Activated naive CD8-positive, alpha-beta T cell treated with anti-CD3 and anti-CD28 coated beads, Interleukin-2, amount 50 U/mL, for 16 hours (primary cell): Measurements from ENCODE around the gene DYNC1I1.

Source experiments
- DNase-seq: peaks from one replicate; pipeline ENCODE4 v3.0.0-alpha.2; 2020; ENCODE audit warnings: low read depth, low spot score

The DYNC1I1 gene

DNA sequence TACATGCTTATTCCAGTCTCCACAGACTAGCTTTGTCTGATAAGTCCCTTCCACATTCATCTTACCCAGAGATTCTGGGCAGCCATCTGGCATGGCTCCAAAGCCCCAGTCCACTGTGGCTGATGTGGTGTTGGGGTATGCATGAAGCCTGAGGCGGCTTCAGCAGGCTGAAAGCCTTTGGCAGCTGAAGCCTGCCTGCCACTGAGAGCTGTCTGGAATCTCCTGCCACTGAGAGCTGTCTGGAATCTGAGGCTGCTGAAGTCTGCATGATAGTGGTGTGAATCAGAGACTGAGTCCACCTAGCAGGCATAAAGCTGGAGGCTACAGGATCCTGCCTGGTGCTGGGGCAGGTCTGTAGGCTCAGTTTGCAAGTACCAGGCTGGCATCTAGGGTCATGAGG, 87.1 kb downstream of the DYNC1I1 start:
- DNase-seq = no peak

- DNase-seq = no peak
Measured at GRCh38 chr7:95861041-95861440, 88.7 kb downstream of the DYNC1I1 start.

GRCh38 chr7:95863623-95864022, 91.3 kb downstream of the DYNC1I1 start:
- DNase-seq = no peak

GRCh38 chr7:95865716-95866371, 93.5 kb downstream of the DYNC1I1 start:
- no peak for DNase-seq

DNA sequence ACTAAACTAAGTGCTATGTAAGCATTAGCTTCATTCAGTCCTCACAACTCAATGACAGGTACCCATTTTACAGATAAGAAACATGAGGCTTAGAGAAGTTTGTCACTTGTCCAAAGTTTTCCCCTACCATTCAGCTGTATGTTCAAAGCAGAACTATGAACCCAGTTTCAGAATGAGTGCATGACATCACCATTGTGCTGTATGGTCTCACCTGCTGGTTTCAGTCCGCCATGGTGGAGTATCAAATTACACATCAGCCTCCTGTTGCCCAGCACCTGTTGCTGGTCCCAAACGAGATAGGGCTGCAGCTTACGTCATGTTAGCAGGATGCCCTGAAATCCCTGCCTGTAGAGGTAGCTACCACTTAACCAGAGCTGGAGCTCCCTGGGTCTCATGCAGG, 95.0 kb downstream of the DYNC1I1 start:
- DNase-seq = no peak

- DNase-seq = no peak
Measured at GRCh38 chr7:95871075-95871848, 98.9 kb downstream of the DYNC1I1 start.

DNA sequence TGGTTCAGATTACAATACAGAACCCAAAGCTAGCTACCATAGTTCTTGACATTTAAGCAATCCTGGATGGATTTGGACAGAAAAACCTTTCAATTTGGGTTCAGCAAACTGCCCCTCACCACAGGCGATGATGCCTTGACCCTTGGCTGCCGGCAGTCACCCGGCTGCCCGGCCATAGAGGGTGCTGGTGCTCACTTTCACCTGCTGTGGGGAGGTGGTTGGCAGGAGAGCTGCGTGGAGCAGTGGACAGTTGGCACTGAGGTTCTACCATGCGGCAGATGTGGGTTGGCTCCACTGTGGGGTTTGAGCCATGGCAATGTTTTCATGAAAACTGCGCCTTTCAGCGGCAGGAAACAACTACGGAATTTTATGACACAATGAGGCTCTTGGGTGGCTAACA, 99.5 kb downstream of the DYNC1I1 start:
- DNase-seq = no peak

DNA sequence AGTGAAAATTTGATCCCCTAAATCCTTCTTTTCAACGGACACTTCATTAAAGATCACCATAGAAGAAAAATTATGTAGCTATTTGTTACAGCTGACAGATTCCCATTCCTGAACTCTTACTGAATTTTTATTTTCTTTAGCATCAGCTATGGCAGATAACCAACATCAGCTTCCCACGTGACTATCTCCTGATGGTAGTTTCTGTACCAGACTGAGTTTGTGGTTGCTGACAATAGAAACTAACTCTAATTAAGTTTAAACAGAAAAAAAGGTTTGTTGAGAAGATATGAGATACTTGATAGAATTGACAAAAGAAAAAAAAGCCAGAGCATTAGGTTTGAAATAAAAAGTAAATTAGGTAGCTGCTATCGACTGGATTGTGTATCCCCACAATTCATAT, 101.8 kb downstream of the DYNC1I1 start:
- no peak for DNase-seq

DNA sequence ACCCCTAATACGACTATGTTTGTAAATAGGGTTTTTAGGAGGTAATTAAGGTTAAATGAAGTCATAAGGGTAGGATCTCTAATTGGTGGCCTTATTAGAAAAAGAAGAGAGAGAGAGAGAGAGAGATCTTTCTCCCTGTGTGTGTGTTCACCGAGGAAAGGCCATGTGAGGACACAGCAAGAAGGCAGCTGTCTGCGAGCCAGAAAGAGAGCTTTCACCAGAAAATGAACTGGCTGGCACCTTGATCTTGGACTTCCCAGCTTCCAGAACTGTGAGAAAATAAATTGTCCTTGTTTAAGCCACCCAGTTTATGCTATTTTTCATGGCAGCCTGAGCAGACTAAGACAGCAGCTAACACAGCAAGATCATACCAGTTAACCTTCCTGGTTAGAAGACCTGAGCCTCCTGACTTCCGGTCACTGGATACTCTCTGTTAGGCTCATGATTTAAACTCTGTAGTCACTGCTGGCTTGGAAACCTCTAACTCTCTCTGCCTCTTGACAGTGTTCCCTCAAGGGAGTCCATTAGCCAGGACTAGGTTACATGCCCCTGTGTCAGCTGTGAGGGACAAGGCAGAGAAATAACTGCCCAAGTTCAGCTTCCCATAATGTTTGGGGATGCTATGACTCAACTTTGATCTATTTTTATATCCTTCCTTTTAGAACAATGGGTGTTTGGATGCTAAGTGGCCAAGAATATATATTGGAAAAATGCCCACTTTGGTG, 102.3 kb downstream of the DYNC1I1 start:
- DNase-seq = no peak

DNA sequence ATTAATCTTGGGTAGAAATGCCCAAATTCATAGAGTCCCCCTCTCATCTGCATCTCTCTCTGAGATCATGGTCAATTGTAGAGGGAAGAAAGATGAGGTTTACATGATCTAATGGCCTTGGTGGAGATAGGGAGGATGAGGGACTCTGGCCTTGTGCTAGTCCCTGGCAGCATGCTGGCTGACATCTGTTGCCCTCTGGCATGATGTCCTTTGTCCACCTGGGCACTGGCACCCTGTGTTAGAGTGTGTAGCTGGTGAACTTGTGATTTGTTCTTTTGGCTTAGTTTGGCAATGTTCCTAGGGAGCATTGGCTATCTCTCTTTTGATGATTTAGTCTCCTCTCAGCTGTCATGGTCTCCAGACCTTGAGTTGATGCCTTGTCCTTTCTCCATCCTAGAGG, 103.2 kb downstream of the DYNC1I1 start:
- DNase-seq = no peak

DNA sequence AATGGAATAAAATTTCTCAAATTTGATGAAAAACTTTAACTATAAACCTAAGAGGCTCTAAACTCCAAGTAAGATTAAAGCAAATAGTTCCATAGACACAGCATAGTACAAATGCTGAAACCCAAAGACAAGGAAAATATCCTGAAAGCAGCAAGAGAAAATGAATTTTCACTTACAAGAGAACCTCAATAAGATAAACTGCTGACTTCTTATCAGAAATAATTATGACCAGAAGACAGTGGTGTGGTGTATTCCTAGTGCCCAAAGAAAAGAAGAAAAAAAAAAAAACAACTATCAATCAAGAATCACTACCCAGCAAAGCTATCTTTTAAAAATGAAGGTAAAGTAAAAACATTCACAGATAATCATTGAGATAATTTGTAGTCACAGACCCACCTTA, 106.3 kb downstream of the DYNC1I1 start:
- no peak for DNase-seq

GRCh38 chr7:95881597-95881996, 109.2 kb downstream of the DYNC1I1 start:
- no peak for DNase-seq

GRCh38 chr7:95883217-95883616, 110.9 kb downstream of the DYNC1I1 start:
- no peak for DNase-seq

- no peak for DNase-seq
Measured at GRCh38 chr7:95886501-95887090, 114.2 kb downstream of the DYNC1I1 start.

DNA sequence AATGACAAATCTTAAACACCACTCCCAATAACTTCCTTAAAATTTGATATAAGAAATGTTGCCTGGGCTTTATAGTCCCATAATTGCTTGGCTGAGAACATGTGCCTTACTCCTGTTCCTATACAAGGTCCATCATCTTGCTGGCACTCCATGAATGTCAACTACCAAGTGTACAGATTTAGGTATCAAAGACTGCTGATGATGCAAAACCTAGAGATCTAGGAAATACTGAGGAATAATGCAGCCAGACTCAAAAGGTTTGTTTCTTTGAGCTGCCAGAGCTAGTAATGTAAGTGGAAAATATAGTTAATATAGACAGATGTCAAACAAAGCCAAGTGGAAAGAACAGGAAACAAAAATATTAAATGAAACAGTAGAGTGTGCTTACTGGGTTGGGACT, 121.1 kb downstream of the DYNC1I1 start:
- DNase-seq = no peak

DNA sequence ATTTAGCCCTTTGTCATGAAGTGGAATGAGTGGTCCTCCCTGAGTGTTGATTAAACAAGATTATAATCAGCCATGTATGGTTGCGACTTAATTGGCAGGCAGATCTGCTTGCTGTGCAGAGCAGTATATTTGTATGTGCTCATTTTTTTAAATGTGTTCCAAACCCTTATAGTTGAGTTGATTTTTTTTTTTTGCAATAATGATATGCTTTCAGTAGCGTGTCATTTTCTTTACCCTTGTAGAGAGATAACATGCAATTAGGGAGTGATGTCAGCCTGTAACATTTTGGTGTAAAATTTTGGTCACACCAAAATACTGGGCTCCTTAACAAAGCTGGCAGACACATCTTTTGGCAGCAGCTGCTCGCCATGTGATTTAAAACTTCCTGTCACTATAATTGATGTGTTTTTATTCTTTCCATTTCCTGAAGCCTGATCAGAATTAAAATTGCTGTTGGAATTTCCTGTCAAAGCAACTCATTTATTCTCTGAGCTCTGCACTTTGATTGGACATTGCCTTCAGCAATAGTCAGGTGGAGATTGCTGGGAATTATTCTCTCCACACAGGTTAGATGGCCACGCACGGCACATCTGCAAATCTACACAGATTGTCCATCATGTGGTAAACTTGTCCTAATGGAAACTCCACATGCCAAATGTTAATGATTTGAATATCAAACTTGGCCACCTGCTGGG, 125.3 kb downstream of the DYNC1I1 start:
- DNase-seq = no peak

GRCh38 chr7:95899919-95900513, 127.7 kb downstream of the DYNC1I1 start:
- DNase-seq = no peak

- no peak for DNase-seq
Measured at GRCh38 chr7:95901006-95901405, 128.7 kb downstream of the DYNC1I1 start.

- DNase-seq = no peak
Measured at GRCh38 chr7:95904099-95904498, 131.7 kb downstream of the DYNC1I1 start.

- DNase-seq = no peak
Measured at GRCh38 chr7:95905167-95905566, 132.8 kb downstream of the DYNC1I1 start.

DNA sequence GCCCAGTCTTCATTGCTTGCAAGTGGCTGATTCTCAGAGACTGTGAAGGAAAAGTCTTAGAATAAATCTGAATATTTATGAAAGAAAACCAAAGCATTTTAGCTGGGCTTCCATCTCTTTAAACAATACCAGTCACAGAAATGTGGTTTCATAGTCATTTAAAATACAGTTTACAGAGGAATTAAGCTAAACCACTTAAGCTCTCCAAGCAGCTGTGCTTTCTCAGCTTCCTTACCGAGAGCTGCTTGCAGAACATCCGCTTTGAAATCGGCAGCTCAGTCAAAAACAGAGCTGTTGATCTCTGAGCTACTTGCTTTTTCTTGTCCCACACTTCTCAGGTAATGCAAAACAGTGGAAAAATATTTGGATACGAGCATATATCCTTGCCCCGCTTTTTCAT, 134.5 kb downstream of the DYNC1I1 start:
- no peak for DNase-seq
